ENCODE results near the gene PCBD2.
"Not testable (repeated sequence)": the region's sequence is repeated elsewhere in the genome, so short reads cannot be mapped to it uniquely, and the experiment has no call there.

The PCBD2 gene

DNA sequence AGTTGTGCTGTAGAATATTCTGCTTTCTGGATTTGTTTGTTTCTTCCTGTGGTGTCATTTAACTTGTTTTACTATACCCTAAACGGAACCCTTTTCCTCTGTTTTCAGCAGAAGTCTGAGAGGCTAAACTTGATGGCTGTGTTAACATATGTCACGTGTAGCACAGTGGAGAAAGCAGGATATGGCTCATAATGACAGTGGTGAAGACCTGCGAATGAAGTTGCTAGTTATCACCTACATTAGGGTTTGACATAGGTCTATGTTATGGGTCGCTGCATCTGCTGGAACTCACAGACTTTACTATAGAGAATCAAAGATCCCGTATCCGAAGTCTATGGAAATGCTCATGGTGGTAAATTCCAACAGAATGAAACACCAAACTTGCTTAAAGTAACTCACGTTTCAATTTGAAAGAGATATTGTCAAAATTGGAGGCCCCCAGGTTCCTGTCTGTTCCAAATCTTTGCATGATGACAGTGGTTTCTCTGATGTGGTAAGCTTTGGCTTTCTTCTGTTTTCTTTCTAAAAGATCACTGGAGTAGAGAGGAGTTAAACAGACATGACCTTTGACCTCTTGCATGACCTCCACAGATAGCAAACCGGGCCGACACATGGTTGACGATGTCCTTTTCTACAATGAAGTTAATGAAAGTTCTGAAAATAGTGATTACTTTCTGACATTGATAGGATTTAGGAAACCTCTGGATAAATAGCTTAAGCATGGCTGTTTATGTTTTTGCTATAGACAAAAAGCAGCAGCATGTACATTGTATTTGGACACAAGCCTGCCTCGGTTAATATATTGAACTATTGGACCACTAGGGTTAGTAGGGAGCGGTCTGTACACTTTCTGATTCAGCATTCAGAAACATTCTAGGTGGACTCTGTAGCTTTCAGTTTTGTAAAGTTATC is 59.7 kb downstream of the PCBD2 start:
- DNase-seq: no peak

DNA sequence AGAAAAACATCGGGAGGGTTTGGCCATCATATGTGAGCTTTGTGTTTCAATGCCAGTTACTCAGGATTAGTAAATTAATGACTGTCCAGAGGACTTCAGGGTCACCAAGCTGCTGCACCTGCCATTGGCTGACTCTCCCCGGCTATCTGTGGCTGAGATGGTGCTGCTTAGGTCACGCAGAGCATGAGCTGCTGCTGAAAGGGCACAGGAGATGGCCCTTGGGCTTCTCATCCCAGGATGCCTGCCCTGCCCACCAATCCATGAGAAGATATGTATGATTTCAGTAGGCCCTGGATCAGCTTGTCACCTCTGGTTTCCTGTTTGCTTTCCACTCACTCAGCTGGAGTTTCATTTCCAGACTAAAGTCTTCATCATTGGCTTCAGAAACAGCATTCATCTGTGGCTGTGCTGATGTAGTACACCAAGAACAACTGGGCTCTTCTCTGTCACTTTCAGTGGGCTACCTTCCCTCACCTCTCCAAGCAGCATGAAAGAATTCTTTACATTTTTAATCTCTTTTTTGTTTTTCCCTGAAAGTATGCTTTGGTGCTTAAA is 60.4 kb downstream of the PCBD2 start:
- DNase-seq: no peak

DNA sequence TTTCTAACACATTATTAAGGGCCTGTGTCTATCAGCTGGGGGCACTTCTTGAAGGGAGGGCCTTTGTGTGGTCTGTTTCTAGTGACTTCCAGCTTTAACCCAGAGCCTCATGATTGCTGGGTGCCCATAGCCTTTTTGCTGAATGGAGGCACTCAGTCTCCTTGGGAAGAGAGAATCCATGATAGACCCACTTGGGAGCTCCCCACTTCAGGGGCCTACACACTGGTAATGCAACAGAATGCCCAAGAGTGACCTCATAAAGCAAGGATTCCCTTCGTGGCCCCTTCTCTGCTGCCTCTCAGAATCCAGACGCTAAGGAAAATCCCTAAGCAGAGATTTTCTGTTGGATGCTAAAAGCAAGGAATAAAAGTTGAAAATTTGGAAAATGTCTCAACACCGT is 62.7 kb downstream of the PCBD2 start, which contains the start of gene CATSPER3:
Gene CATSPER3, plus strand, starts transcription at position 301 of the 400 bp plus-strand sequence. Its CDS starts 85 bp downstream, at position 386.
- DNase-seq: no peak

DNA sequence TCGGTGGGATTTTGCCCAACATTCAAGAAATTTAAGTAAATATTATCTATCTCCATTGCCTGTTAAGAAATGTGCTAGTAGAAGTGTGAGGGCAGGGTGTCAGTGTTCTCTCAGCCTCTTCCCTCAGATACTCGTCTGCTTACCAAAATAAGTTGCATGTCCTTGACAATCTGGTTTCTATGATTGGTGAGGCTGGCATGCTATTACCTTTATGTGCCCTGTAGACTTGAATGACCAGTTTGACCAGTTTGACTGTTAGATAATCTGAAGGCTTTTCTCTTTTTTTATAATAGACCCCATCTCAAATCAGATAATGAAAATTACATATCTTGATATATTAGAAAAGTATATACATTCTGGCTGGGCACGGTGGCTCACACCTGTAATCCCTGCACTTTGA is 63.1 kb downstream of the PCBD2 start:
- DNase-seq: no peak

DNA sequence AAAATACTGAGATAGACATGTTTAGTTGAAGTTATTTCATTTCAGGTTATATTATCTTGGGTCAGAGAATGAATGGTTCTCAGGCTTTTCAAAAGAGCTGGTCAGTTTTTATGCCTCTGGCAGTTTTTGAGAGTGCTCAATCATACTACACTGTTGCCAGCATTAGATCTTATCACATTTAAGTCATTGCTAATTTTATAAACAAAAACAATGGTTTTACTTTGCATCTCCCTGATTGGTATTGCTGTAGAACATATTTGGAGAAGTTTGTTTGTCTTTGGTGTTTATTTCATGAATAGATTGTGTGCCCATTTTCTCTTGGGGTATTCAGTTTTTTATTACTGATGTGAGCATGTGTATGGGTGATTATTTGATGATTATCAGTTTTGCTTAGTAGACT is 64.2 kb downstream of the PCBD2 start:
- no peak for DNase-seq

DNA sequence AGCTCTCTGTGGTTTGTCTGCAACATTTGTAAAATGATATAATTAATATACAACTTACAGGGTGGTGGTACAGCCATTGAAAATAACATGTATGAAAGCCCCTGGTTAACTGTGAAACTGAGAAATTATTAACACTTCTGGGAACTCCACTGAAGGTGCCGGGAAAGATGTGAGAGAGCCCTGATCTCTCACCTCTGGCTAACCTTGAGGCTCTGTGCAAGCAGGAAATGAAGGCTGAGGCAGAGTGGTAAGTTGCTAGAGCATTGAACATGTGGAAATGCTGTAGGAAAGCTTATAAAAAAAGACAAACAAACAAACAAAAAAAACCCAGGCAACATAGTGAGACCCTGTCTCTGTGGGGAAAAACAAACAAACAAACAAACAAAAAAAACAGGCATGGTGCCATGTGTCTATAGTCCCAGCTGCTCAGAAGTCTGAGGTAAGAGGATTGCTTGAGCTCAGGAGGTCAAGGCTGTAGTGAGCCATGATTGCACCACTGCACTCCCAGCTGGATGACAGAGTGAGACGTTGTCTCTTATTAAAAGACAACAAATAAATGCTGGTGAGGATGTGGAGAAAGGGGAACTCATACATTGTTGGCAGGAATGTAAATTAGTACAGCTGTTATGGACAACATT is 70.3 kb downstream of the PCBD2 start:
- DNase-seq: no peak

DNA sequence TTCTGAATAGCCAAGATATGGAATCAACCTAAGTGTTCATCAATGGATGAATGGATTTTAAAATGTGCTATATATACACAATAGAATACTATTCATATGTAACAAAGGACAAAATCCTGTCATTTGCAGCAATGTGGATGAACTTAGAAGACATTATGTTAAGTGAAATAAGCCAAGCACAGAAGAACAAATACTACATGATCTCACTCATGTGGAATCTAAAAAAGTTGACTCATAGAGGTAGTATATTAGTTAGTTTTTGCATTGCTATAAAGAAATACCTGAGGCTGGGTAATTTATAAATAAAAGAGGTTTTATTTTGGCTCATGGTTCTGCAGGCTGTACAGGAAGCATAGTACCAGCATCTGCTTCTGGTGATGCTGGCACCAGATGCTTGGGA is 70.9 kb downstream of the PCBD2 start:
- no peak for DNase-seq

DNA sequence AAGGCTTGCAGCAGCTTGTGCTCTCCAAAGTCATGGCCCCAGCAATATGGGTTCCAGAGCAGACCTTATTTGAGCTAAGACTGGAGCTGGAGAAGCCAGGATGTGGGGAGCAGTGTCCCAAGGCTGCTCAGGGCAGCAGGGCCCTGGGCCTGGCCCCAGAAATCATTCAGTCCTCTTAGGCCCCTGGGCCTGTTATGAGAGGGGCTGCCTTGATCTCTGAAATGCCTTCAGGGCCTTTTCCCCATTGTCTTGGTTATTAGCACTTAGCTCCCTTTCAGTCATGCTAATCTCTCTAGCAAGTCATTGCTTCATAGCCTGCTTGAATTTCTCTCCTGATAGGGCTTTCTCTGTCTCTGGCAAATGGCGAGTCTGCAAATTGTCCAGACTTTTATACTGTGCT is 71.9 kb downstream of the PCBD2 start:
- DNase-seq: no peak

DNA sequence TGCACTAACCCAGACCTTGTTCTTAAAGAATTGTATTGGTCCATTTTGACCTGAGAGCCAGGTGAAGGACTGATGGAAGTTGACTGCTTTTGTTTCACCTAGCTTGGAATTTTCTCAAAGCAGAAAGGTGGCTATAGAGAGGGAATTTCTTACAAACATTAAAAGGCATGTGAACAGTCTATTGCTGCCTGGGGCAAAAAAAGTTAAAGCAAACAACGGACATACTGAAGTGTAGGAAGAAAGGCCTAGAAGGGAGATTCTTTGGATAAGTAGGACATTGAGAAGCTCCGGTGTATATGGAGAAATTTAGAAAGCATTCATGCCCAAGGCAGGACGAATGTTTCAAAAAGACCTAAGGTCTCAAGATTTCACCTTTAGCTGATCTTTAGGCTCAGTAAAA is 74.5 kb downstream of the PCBD2 start:
- no peak for DNase-seq

DNA sequence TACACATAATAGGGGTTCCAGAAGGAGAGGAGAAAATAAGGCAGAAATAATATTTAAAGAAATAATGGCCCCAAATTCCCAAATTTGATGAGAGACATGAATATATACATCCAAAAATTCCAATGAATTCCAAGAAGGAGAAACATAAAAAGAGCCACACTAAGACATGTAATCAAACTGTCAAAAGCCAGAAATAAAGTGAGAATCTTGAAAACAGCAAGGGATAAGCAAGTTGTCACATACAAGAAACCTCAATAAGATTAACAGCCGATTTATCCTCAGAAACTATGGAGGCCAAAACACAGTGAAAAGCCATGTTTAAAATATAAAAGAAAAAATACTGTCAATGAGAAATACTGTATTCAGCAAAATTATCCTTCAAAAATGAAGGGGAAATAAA is 77.3 kb downstream of the PCBD2 start:
- no peak for DNase-seq

DNA sequence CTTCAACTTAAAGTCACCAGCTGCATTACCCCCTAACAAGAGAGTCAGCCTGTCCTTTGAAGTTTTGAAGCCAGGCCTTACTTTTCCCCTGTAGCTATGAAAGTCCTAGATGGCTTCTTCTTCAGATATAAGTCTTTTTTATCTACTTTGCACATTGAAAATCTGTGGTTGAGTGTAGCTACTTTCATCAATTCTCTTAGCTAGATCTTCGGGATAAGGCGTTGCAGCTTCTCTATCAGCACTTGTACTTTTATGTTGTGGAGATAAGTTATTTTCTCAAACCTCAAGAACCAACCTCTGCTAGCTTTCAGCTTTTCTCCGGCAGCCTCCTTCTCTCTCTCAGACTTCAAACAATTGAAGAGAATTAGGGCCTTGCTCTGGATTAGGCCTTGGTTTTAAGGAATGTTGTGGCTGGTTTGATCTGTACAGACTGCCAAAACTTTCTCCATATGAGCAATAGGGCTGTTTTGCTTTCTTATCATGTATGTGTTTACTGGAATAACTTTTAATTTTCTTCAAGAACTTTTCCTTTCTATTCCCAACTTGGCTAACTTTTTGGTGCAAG is 84.4 kb downstream of the PCBD2 start:
- no peak for DNase-seq

DNA sequence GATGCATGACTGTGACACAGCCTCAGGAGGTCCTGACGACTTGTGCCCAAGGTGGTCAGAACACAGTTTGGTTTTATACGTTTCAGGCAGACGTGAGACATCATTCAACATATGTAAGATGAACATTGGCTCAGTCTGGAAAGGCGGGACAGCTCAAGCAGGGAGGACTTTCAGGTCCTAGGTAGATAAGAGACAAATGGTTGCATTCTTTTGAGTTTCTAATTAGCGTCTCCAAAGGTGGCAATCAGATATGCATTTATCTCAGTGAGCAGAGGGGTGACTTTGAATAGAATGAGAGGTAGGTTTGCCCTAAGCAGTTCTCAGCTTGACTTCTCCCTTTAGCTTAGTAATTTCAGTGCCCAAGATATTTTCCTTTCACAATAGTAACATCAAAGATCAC is 85.3 kb downstream of the PCBD2 start:
- DNase-seq: not testable (repeated sequence)

DNA sequence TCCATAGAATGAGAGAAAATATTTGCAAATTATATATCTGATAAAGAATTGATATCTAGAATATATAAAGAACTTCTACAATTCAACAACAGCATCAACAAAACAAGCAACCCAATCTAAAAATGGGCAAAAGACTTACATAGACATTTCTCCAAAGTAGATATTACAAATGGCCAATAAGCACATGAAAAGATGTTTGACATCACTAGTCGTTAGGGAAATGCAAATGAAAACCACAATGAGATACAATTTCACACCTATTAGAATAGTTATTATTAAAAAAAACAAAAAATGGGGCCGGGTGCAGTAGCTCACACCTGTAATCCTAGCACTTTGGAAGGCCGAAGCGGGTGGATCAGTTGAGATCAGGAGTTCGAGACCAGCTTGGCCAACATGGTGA is 87.2 kb downstream of the PCBD2 start:
- no peak for DNase-seq

DNA sequence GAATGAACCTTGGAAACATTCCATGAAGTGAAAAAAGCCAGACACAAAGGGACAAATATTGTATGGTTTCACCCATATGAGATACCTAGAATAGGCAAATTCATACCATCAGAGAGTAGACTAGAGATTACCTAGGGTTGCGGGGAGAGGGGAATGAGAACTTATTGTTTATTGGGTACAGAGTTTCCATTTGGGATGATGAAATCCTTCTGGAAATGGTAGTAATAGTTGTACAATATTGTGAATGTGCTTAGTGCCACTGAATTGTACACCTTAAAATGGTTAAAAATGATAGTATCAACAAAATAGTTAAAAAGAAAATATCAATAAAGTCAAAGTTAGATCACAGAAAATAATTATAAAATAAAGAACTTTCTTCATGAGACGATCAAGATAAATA is 88.2 kb downstream of the PCBD2 start:
- no peak for DNase-seq

DNA sequence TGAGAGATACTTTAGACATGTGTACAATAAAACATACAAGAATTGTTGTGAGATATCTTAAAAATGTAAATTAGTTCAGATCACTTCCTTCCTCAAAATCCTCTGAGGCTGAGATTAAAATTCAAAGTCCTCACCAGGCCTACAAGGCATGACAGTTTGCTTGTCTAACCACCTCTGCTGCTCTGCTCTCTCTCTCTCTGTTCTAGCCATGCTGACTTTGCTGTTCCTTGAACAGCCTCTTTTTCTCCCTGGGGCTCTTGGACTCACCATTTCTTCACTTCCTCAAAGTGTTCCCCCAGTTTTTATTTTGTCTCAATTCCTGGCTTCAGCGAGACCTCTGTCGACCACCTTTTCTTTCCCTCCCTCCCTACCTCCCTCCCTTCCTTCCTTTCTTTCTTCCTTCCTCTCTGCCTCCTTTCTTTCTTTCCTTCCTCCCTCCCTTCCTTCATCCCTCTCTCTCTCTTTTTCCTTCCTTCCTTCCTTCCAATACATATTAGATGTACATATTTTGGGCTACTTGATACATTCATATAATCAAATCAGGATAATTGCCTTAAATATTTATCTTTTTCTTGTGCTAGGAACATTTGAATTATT is 89.7 kb downstream of the PCBD2 start:
- no peak for DNase-seq

DNA sequence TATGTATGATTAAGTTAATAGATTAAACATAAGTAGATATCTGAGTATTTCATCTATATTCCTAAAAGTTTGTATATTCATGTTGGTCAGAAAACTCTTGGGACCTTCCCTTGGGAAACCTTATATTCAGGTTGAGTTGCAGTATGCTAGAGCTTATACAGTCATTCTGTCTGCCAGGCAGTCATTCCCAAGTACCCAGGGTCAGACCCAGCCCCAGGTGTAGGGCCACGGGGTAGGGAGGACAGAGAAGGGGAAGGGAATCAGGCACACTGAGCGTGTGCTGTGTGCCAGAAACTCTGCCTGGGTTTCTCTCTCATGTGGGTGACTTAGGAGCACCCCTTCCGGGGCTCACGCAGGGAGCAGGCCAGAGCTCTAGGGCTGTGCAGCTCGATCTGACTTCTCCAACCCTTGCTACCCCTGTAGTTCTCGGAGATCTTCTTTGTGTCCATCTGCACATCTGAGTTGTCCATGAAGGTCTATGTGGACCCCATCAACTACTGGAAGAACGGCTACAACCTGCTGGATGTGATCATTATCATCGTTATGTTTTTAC is 91.0 kb downstream of the PCBD2 start:
- no peak for DNase-seq

DNA sequence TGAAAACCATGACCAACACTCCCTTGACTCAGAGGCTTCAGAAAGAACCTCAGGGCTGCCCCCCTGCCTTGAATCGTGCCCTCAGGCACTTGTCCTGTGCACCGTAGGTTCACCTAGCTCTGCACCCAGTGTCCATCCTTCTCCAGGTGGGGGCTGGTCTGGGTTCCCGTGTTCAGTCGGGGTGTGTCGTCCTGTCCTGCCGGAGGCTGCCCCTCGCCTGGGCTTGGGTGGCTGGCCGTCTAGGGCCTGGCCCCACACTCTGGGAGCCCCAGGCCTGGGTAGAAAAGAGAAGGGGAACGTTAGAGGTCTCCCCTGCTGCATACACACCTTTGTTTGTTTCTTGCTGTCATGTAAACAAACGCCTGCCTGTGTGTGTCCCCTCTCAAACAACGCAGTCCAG is 92.1 kb downstream of the PCBD2 start:
- DNase-seq: no peak

DNA sequence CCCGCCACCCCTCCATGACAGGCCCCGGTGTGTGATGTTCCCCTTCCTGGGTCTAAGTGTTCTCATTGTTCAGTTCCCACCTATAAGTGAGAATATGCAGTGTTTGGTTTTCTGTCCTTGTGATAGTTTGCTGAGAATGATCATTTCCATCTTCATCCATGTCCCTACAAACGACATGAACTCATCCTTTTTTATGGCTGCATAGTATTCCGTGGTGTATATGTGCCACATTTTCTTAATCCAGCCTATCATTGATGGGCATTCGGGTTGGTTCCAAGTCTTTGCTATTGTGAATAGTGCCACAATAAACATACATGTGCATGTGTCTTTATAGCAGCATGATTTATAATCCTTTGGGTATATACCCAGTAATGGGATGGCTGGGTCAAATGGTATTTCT is 93.1 kb downstream of the PCBD2 start:
- DNase-seq: not testable (repeated sequence)

DNA sequence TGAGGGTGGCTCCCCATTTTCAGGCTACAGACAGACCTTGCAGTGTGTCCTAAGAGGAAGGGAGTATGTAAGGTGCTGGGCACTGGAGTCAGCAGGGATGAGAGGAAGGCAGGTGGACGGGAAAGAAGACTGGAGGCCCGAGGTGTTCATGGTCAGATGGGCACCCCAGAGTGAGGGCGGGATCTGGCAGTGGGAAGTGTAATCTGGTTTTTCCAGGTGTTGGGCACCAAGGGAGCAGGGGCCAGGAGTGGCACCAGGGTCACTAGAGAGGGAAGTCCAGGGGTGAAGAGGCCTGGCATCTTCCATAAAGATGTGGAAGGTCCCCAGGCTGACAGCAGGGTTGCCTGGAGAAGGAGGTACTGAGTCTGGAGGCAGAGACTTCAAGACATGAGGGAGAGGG is 99.4 kb downstream of the PCBD2 start:
- no peak for DNase-seq

DNA sequence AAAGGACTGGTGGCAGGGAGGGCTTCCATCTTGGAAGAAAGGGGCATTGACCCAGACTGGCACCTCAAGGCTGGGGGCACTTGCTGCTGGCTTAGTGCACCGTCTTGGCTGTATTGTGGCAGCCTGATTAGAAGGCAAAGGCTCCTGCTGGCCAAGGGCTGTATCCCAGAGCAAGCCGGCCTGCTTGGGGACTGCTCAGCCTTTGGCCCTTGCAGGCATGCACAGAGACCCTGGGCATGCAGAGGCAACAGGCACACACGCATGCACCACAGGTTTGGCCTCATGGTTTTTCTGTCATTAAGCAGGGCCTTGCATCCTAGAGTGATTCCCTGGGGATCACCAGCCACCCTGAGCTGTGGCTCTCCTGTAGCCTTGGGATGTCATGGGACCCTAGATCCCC is 100.1 kb downstream of the PCBD2 start:
- DNase-seq: no peak

DNA sequence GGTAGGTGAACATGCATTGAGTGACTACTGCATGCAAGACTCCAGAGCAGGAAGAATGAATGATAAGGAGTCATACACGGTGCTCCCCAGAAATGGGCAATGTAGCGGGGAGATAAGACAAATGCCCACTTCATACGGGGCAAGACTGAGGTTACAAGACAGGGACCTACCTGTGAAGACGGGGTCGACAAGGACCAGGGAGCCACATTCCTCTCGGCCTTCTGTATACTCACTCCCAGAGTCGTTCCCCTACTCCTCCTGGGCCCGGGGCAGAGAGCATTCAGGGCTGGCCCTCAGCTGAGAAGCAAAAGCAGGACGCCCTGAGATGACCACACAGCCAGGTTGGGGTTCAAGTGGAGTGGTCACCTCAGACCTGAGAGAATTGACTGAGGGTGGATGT is 102.4 kb downstream of the PCBD2 start:
- DNase-seq: no peak

DNA sequence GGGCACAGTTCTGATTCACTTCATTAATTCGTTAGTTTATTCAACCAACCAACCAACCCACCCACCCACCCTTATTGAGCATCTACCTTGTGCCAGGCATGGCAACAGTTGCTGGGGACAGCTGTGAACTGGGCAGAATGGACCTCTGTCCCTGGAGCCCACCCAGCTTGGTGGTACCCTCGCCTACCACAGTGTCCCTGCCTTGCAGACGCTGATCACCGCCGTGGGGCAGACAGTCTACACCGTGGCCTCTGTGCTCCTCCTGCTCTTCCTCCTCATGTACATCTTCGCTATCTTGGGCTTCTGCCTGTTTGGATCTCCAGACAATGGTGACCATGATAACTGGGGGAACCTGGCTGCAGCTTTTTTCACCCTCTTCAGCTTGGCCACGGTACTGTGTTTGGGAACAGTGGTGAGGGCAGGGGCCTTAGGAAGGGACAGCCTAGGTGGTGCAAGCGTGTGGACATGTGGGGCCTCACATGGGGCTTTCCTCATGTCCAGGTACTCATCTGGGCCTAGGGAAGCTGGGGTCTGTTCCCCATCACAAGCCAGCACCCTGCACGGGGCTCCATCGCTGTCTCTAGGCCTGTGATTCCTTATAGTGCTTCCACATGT is 102.9 kb downstream of the PCBD2 start:
- DNase-seq: no peak

DNA sequence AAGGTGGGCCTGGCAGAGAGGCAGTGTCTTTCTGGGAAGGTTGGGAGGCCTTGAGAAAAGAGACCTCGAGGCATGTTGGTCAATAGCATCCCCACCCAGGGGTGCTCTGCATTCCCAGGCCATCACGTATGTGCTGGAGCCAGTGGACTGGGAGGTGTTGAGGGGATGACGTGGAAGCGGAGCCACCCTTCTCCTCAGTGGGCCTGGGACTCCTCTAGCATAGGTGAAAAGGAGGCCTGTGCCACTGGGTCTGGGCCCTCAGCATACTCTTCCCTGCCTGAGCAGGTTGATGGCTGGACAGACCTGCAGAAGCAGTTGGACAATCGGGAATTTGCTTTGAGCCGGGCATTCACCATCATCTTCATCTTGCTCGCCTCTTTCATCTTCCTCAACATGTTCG is 103.6 kb downstream of the PCBD2 start:
- DNase-seq: no peak

Measured in activated CD8-positive, alpha-beta memory T cell treated with anti-CD3 and anti-CD28 coated beads, Interleukin-2, amount 50 U/mL, for 4 hours (primary cell).